HG02943 (cell line): ENCODE data around the gene COX20.
A peak's percentile ranks its signal among the peaks of the same experiment; 100 is the strongest.
"Not testable (repeated sequence)": the region's sequence is repeated elsewhere in the genome, so short reads cannot be mapped to it uniquely, and the experiment has no call there.

ENCODE experiments used
- ATAC-seq: cut with Tn5 transposase; IDR thresholded peaks from one replicate; pipeline ENCODE4 v1.9.1; 2021; ENCODE audit warnings: mild to moderate bottlenecking, low read depth, moderate library complexity; ENCODE audit not compliant: unreplicated experiment

Gene COX20

GRCh38 chr1:244821134-244821533, 14.3 kb upstream of the COX20 start:
- no peak for ATAC-seq

GRCh38 chr1:244822878-244823277, 12.6 kb upstream of the COX20 start:
- no peak for ATAC-seq

GRCh38 chr1:244826712-244827111, 8.7 kb upstream of the COX20 start:
- no peak for ATAC-seq

- no peak for ATAC-seq
Observed at GRCh38 chr1:244830639-244831038, 4.8 kb upstream of the COX20 start.

GRCh38 chr1:244833260-244833659, 2.2 kb upstream of the COX20 start:
- not testable (repeated sequence) for ATAC-seq

- peak; percentile 7 for ATAC-seq
Observed at GRCh38 chr1:244833734-244834542, 1.5 kb upstream of the COX20 start.

GRCh38 chr1:244834543-244835275, 749 bp upstream of the COX20 start:
- peak; percentile 58 for ATAC-seq

GRCh38 chr1:244836135-244836521, 670 bp downstream of the COX20 start:
- no peak for ATAC-seq

GRCh38 chr1:244836584-244836983, 1.1 kb downstream of the COX20 start:
- no peak for ATAC-seq

GRCh38 chr1:244837597-244838258, 2.3 kb downstream of the COX20 start:
- ATAC-seq, result no peak

GRCh38 chr1:244839656-244840055, 4.2 kb downstream of the COX20 start:
- no peak for ATAC-seq

- ATAC-seq, result no peak
Observed at GRCh38 chr1:244840219-244840794, 4.8 kb downstream of the COX20 start.

GRCh38 chr1:244841273-244841927, 5.9 kb downstream of the COX20 start:
- no peak for ATAC-seq

- ATAC-seq, result no peak
Observed at GRCh38 chr1:244843148-244843978, 7.9 kb downstream of the COX20 start.

GRCh38 chr1:244844155-244845121, 9.0 kb downstream of the COX20 start:
- no peak for ATAC-seq

- no peak for ATAC-seq
Observed at GRCh38 chr1:244846653-244847052, 11.2 kb downstream of the COX20 start.

- ATAC-seq, result no peak
Observed at GRCh38 chr1:244849189-244849866, 13.9 kb downstream of the COX20 start.
